ENCODE measurements around the gene BRD4. TPM values are rescaled to one million over a fixed set of nuclear protein-coding genes. Genes with fewer than 3 reads are reported as not detected.

BRD4 gene
- polyA plus RNA-seq, 3 donors = 3.7 to 19.2 (median 4.2) TPM

DNA sequence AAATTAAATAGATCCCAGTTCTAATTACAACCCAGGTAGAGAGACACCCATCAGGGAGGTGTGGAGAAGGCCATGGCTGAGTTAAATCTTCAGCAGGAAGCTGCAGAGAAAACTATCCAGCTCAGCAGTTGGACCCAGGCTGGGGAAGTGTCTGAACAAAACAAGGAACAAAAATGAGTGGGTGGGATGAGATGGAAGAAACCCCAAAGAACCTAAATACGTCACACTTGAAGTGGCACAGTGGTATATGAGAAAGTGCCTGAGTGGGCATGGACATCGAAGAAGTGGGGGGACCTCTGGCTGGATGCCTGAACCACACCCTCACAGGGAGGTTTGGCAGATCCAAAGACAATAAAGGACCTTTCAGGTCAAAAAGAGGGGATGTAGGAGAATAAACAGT is 96.6 kb downstream of the BRD4 start:
- Histone ChIP-seq H3K4me3 (replicated peaks in 1 of 3; ENCODE audit: low read depth in 2 of 3, low read length in 3 of 3) (no peak overlapping the region), H2AFZ (ENCODE audit: insufficient read depth, low read depth, low read length, poor library complexity, severe bottlenecking) (no peak overlapping the region), H3K4me1 (ENCODE audit: control insufficient read depth in 1 of 2, insufficient read depth in 2 of 2, low read length in 2 of 2) (peaks cover 30 to 34% of the 10 kb centered on the region in 2 donors), H3K27ac (ENCODE audit: low read depth in 1 of 2, low read length in 2 of 2) (no peak overlapping the region), H3K79me2 (ENCODE audit: insufficient read depth, low read length) (no peaks in the 10 kb centered on the region), H4K20me1 (ENCODE audit: insufficient read depth, low read length) (peaks cover 28% of the 10 kb centered on the region), H3K4me2 (replicated peaks; ENCODE audit: extremely low read depth, low read length, poor library complexity, severe bottlenecking) (no peak overlapping the region), H3K9ac (ENCODE audit: insufficient read depth, low read length, poor library complexity, severe bottlenecking) (no peak overlapping the region), H3K36me3 (replicated peaks in 1 of 2; ENCODE audit: control insufficient read depth in 1 of 2, insufficient read depth in 2 of 2, low read length in 2 of 2) (peaks cover 46 to 50% of the 10 kb centered on the region in 2 donors), H3K9me3 (replicated peaks in 1 of 2; ENCODE audit: control insufficient read depth in 1 of 2, insufficient read depth in 1 of 2, low read length in 2 of 2) (peaks cover 0 to 4% of the 10 kb centered on the region in 2 donors), H3K27me3 (ENCODE audit: control insufficient read depth in 2 of 2, insufficient read depth in 2 of 2, low read length in 2 of 2) (peaks cover 15 to 24% of the 10 kb centered on the region in 2 donors)
- TF ChIP-seq, protein P1, sequence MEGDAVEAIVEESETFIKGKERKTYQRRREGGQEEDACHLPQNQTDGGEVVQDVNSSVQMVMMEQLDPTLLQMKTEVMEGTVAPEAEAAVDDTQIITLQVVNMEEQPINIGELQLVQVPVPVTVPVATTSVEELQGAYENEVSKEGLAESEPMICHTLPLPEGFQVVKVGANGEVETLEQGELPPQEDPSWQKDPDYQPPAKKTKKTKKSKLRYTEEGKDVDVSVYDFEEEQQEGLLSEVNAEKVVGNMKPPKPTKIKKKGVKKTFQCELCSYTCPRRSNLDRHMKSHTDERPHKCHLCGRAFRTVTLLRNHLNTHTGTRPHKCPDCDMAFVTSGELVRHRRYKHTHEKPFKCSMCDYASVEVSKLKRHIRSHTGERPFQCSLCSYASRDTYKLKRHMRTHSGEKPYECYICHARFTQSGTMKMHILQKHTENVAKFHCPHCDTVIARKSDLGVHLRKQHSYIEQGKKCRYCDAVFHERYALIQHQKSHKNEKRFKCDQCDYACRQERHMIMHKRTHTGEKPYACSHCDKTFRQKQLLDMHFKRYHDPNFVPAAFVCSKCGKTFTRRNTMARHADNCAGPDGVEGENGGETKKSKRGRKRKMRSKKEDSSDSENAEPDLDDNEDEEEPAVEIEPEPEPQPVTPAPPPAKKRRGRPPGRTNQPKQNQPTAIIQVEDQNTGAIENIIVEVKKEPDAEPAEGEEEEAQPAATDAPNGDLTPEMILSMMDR (IDR thresholded peaks at IDR 0.05) = no peak
- WGBS (ENCODE audit: insufficient coverage) = no CpG with 5 or more reads among the region's 2 CpGs
- Mint-ChIP-seq H3K4me1 (peaks cover 35% of the 10 kb centered on the region), H3K36me3 (peaks cover 48 to 62% of the 10 kb centered on the region in 2 donors), H3K4me3 (no peak overlapping the region), H3K27me3 (ENCODE audit: low read depth in 3 of 3) (peaks cover 20 to 37% (median 34%) of the 10 kb centered on the region in 3 donors), H3K9me3 (peaks cover 0 to 10% (median 7%) of the 10 kb centered on the region in 7 donors), H3K27ac (peak overlapping the region in 2 of 7 donors; percentile 35 to 41)
- intact Hi-C loops (cut with micrococcal nuclease) = no loop called here
- DNase-seq = no peak

DNA sequence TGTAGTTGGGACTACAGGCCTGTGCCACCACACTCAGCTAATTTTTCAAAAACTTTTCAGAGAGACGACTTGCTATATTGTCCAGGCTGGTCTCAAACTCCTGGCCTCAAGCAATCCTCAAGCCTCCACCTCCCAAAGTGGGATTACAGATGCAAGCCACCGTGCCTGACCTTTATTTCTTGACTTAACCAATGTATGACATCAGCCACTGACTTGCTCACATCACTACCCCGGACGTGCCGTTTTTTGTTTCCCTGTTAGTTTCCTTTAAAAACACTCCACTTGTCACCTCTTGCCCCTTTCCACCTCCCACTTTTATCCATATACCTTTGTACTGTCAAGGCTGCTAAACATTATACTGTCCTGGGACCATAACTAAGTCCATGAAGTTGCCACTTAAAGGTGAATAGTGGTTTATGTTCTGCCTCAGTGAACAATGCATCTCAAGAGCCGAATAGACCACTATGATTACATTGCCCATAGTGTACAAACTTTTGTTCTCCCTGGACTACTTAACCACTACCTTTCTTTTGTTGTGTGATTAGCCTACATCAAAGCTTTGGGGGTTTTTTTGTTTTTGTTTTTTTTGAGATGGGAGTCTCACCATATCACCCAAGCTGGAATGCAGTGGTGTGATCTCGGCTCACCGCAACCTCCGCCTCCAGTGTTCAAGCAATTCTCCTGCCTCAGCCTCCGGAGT is 97.8 kb downstream of the BRD4 start:
- H3K36me3 ChIP-seq (replicated peaks in 1 of 2; ENCODE audit: control insufficient read depth in 1 of 2, insufficient read depth in 2 of 2, low read length in 2 of 2) = peaks cover 34 to 38% of the 10 kb centered on the region in 2 donors
- no peak overlapping the region for H3K4me2 ChIP-seq (replicated peaks; ENCODE audit: extremely low read depth, low read length, poor library complexity, severe bottlenecking)
- no peak overlapping the region for H3K4me3 ChIP-seq (replicated peaks in 1 of 3; ENCODE audit: low read depth in 2 of 3, low read length in 3 of 3)
- peaks cover 0 to 4% of the 10 kb centered on the region in 2 donors for H3K9me3 ChIP-seq (replicated peaks in 1 of 2; ENCODE audit: control insufficient read depth in 1 of 2, insufficient read depth in 1 of 2, low read length in 2 of 2)
- DNase-seq = no peak
- no peak overlapping the region for H2AFZ ChIP-seq (ENCODE audit: insufficient read depth, low read depth, low read length, poor library complexity, severe bottlenecking)
- H3K27ac ChIP-seq (ENCODE audit: low read depth in 1 of 2, low read length in 2 of 2) = no peak overlapping the region
- H4K20me1 ChIP-seq (ENCODE audit: insufficient read depth, low read length) = peaks cover 20% of the 10 kb centered on the region
- WGBS (ENCODE audit: insufficient coverage) = 78% methylated on average over 7 of the region's 10 CpGs
- TF ChIP-seq, protein P1 (IDR thresholded peaks at IDR 0.05) = no peak
- H3K27me3 ChIP-seq (ENCODE audit: control insufficient read depth in 2 of 2, insufficient read depth in 2 of 2, low read length in 2 of 2) = peaks cover 17 to 28% of the 10 kb centered on the region in 2 donors
- H3K9ac ChIP-seq (ENCODE audit: insufficient read depth, low read length, poor library complexity, severe bottlenecking) = no peak overlapping the region
- intact Hi-C loops (cut with micrococcal nuclease) = loop anchor here (5.0 kb wide), 2 partner anchors 37 to 57 kb away; no protein-coding TSS in a partner anchor
- Mint-ChIP-seq H3K27me3 (ENCODE audit: low read depth in 3 of 3) (peaks cover 26 to 44% (median 42%) of the 10 kb centered on the region in 3 donors), H3K4me1 (peaks cover 35% of the 10 kb centered on the region), H3K4me3 (no peak overlapping the region), H3K27ac (peak overlapping the region in 3 of 7 donors; percentile 5 to 82 (median 45)), H3K36me3 (peaks cover 43 to 51% of the 10 kb centered on the region in 2 donors), H3K9me3 (peaks cover 0 to 11% (median 7%) of the 10 kb centered on the region in 7 donors)
- peaks cover 30 to 34% of the 10 kb centered on the region in 2 donors for H3K4me1 ChIP-seq (ENCODE audit: control insufficient read depth in 1 of 2, insufficient read depth in 2 of 2, low read length in 2 of 2)
- no peaks in the 10 kb centered on the region for H3K79me2 ChIP-seq (ENCODE audit: insufficient read depth, low read length)
